ENCODE measurements around the gene SCN4A. TPM values are rescaled to one million over a fixed set of nuclear protein-coding genes. Genes with fewer than 3 reads are reported as not detected.
"Not testable (repeated sequence)": the region's sequence is repeated elsewhere in the genome, so short reads cannot be mapped to it uniquely, and the experiment has no call there.

Gene SCN4A
- polyA plus RNA-seq, 2 donors, result 0.01 to 0.08 TPM

DNA sequence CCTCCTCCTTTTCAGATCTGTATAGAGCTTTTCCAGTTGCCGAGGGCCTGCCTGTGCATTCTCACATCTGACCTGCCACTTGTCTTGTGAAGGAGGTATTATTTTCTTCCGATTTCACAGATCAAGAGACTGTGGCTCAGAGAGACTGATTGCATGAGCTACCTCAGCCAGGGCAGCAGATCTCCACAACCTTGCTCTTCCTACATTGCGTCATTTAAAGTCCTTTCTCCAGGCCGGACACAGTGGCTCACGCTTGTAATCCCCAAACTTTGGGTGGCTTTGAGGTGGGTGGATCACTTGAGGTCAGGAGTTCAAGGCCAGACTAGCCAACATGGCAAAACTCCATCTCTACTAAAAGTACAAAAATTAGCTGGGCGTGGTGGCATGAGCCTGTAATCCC lies 52.7 kb downstream of the SCN4A start:
- WGBS, 2 donors, result 78 to 80% methylated on average over 6 of the region's 6 CpGs
- not testable (repeated sequence) for H3K9me3 ChIP-seq (ENCODE audit: control insufficient read depth in 2 of 2, insufficient read depth in 1 of 2, low read depth in 1 of 2, low read length in 1 of 2); H3K4me1 ChIP-seq (ENCODE audit: control insufficient read depth in 2 of 2, insufficient read depth in 2 of 2, low read length in 1 of 2); H3K36me3 ChIP-seq (ENCODE audit: control insufficient read depth in 2 of 2, insufficient read depth in 2 of 2, low read length in 1 of 2); H3K27ac ChIP-seq (ENCODE audit: low read depth in 2 of 2, low read length in 1 of 2); H3K4me3 ChIP-seq (ENCODE audit: low read depth in 1 of 2, low read length in 2 of 2); H3K27me3 ChIP-seq (ENCODE audit: control insufficient read depth in 1 of 2, insufficient read depth in 2 of 2, low read length in 2 of 2)

DNA sequence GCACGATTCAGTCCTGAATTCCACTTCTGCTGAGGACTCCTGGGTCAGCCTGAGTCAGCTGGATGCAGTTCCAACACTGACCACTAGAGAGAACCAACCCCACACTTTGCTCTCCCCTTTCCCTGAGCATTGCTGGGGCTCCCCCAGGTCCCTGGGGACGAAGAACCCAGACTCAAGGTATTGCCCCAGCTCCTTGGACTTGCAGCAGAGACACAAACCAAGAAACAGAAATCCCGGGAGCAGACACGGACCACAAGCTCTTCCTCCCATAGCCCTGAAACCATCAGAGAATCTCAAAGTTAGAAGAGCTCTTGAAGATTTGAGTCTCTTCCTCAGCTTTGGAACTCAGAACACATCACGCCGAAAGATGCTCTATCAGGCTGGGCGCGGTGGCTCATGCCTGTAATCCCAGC lies 53.4 kb downstream of the SCN4A start:
- H3K9me3 ChIP-seq (ENCODE audit: control insufficient read depth in 2 of 2, insufficient read depth in 1 of 2, low read depth in 1 of 2, low read length in 1 of 2), result no peaks in the 10 kb centered on the region
- no peak overlapping the region for H3K27ac ChIP-seq (ENCODE audit: low read depth in 2 of 2, low read length in 1 of 2)
- WGBS, 2 donors, result 44 to 45% methylated on average over 8 of the region's 8 CpGs
- H3K4me1 ChIP-seq (ENCODE audit: control insufficient read depth in 2 of 2, insufficient read depth in 2 of 2, low read length in 1 of 2), result no peaks in the 10 kb centered on the region
- H3K36me3 ChIP-seq (ENCODE audit: control insufficient read depth in 2 of 2, insufficient read depth in 2 of 2, low read length in 1 of 2), result no peaks in the 10 kb centered on the region
- no peak overlapping the region for H3K4me3 ChIP-seq (ENCODE audit: low read depth in 1 of 2, low read length in 2 of 2)
- no peaks in the 10 kb centered on the region for H3K27me3 ChIP-seq (ENCODE audit: control insufficient read depth in 1 of 2, insufficient read depth in 2 of 2, low read length in 2 of 2)

DNA sequence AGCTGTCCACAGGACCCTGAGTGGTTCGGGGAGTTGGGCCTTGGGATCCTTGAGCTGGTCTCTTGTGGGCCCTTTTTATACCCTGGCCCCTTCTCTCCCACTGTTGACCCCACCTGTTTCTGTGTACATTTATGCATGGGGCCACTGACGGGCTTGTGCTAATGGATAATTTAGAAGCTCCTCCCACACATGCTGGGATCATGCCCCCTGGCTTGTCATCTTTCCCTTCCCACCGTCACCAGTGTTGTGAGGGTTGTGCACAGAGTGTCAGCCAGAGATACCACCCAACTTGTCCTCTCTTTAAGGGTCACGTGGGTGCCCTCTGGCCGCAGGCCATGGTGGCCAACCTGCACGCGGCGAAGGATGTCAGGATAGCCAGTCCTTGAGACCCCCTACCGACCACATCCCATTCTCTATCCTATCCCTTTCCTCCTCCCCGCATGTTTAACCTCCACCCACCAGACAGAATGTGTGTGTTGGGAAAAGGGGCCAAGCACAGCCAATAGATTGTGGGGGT lies 53.9 kb downstream of the SCN4A start, which contains the start of gene GH1:
Gene GH1 (minus strand): TSS at position 51 of the 517 bp plus-strand sequence. CDS start 63 bp downstream, outside the sequence.
- not testable (repeated sequence) for H3K9me3 ChIP-seq (ENCODE audit: control insufficient read depth in 2 of 2, insufficient read depth in 1 of 2, low read depth in 1 of 2, low read length in 1 of 2); H3K27me3 ChIP-seq (ENCODE audit: control insufficient read depth in 1 of 2, insufficient read depth in 2 of 2, low read length in 2 of 2); H3K4me3 ChIP-seq (ENCODE audit: low read depth in 1 of 2, low read length in 2 of 2); H3K27ac ChIP-seq (ENCODE audit: low read depth in 2 of 2, low read length in 1 of 2); H3K4me1 ChIP-seq (ENCODE audit: control insufficient read depth in 2 of 2, insufficient read depth in 2 of 2, low read length in 1 of 2); H3K36me3 ChIP-seq (ENCODE audit: control insufficient read depth in 2 of 2, insufficient read depth in 2 of 2, low read length in 1 of 2)
- 45 to 50% methylated on average over 10 of the region's 10 CpGs for WGBS, 2 donors

DNA sequence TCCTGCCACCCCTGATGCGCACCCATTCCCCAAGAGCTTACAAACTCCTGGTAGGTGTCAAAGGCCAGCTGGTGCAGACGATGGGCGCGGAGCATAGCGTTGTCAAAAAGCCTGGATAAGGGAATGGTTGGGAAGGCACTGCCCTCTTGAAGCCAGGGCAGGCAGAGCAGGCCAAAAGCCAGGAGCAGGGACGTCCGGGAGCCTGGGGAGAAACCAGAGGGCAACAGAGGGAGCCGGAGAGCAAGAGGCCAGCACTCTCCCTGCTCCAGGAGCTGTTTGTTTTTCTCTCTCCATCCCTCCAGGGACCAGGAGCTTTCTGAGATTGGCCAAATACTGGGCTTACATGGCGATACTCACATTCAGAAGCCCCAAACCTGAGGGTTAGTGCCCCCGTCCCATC lies 54.4 kb downstream of the SCN4A start:
- WGBS, 2 donors, result 54 to 60% methylated on average over 10 of the region's 10 CpGs
- Histone ChIP-seq H3K27me3 (ENCODE audit: control insufficient read depth in 1 of 2, insufficient read depth in 2 of 2, low read length in 2 of 2) (no peaks in the 10 kb centered on the region), H3K4me3 (ENCODE audit: low read depth in 1 of 2, low read length in 2 of 2) (no peak overlapping the region), H3K27ac (ENCODE audit: low read depth in 2 of 2, low read length in 1 of 2) (no peak overlapping the region), H3K36me3 (ENCODE audit: control insufficient read depth in 2 of 2, insufficient read depth in 2 of 2, low read length in 1 of 2) (no peaks in the 10 kb centered on the region), H3K4me1 (ENCODE audit: control insufficient read depth in 2 of 2, insufficient read depth in 2 of 2, low read length in 1 of 2) (no peaks in the 10 kb centered on the region), H3K9me3 (ENCODE audit: control insufficient read depth in 2 of 2, insufficient read depth in 1 of 2, low read depth in 1 of 2, low read length in 1 of 2) (no peaks in the 10 kb centered on the region)

DNA sequence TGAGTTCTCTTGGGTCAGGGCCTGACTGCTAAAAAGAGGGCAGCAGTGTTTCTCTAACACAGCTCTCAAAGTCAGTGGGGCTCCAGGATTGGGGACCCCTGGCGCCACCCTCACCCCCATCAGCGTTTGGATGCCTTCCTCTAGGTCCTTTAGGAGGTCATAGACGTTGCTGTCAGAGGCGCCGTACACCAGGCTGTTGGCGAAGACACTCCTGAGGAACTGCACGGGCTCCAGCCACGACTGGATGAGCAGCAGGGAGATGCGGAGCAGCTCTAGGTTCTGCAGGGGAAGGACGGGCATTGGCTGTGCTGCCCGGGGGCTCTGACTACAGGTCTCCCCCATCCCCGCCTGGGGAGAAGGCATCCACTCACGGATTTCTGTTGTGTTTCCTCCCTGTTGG lies 55.1 kb downstream of the SCN4A start:
- no peaks in the 10 kb centered on the region for H3K27me3 ChIP-seq (ENCODE audit: control insufficient read depth in 1 of 2, insufficient read depth in 2 of 2, low read length in 2 of 2)
- H3K27ac ChIP-seq (ENCODE audit: low read depth in 2 of 2, low read length in 1 of 2), result no peak overlapping the region
- 78 to 79% methylated on average over 13 of the region's 13 CpGs for WGBS, 2 donors
- H3K9me3 ChIP-seq (ENCODE audit: control insufficient read depth in 2 of 2, insufficient read depth in 1 of 2, low read depth in 1 of 2, low read length in 1 of 2), result no peaks in the 10 kb centered on the region
- H3K4me3 ChIP-seq (ENCODE audit: low read depth in 1 of 2, low read length in 2 of 2), result no peak overlapping the region
- H3K36me3 ChIP-seq (ENCODE audit: control insufficient read depth in 2 of 2, insufficient read depth in 2 of 2, low read length in 1 of 2), result no peaks in the 10 kb centered on the region
- no peaks in the 10 kb centered on the region for H3K4me1 ChIP-seq (ENCODE audit: control insufficient read depth in 2 of 2, insufficient read depth in 2 of 2, low read length in 1 of 2)

DNA sequence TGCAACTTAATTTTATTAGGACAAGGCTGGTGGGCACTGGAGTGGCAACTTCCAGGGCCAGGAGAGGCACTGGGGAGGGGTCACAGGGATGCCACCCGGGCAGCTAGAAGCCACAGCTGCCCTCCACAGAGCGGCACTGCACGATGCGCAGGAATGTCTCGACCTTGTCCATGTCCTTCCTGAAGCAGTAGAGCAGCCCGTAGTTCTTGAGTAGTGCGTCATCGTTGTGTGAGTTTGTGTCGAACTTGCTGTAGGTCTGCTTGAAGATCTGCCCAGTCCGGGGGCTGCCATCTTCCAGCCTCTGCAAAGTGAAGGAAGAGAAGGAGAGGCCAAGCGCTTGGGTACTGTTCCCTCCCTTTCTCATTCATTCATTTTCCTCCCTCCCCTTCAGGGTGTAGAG lies 55.5 kb downstream of the SCN4A start:
- not testable (repeated sequence) for H3K4me3 ChIP-seq (ENCODE audit: low read depth in 1 of 2, low read length in 2 of 2); H3K4me1 ChIP-seq (ENCODE audit: control insufficient read depth in 2 of 2, insufficient read depth in 2 of 2, low read length in 1 of 2); H3K36me3 ChIP-seq (ENCODE audit: control insufficient read depth in 2 of 2, insufficient read depth in 2 of 2, low read length in 1 of 2); H3K27me3 ChIP-seq (ENCODE audit: control insufficient read depth in 1 of 2, insufficient read depth in 2 of 2, low read length in 2 of 2); H3K27ac ChIP-seq (ENCODE audit: low read depth in 2 of 2, low read length in 1 of 2); H3K9me3 ChIP-seq (ENCODE audit: control insufficient read depth in 2 of 2, insufficient read depth in 1 of 2, low read depth in 1 of 2, low read length in 1 of 2)
- 79 to 86% methylated on average over 7 to 11 of the region's 11 CpGs for WGBS, 2 donors

DNA sequence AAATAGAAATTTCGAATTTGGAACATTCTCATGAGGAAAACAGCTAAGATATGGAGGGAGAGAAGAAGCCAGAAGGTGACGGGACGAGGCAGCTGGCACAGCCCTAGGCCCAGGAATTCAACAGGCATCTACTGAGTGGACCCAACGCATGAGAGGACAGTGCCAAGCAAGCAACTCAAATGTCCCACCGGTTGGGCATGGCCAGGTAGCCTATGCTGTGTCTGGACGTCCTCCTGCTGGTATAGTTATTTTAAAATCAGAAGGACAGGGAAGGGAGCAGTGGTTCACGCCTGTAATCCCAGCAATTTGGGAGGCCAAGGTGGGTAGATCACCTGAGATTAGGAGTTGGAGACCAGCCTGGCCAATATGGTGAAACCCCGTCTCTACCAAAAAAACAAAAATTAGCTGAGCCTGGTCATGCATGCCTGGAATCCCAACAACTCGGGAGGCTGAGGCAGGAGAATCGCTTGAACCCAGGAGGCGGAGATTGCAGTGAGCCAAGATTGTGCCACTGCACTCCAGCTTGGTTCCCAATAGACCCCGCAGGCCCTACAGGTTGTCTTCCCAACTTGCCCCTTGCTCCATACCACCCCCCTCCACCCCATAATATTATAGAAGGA lies 56.0 kb downstream of the SCN4A start:
- 81 to 83% methylated on average over 12 of the region's 12 CpGs for WGBS, 2 donors
- Histone ChIP-seq H3K4me3 (ENCODE audit: low read depth in 1 of 2, low read length in 2 of 2) (no peak overlapping the region), H3K27ac (ENCODE audit: low read depth in 2 of 2, low read length in 1 of 2) (no peak overlapping the region), H3K36me3 (ENCODE audit: control insufficient read depth in 2 of 2, insufficient read depth in 2 of 2, low read length in 1 of 2) (no peaks in the 10 kb centered on the region), H3K4me1 (ENCODE audit: control insufficient read depth in 2 of 2, insufficient read depth in 2 of 2, low read length in 1 of 2) (no peaks in the 10 kb centered on the region), H3K27me3 (ENCODE audit: control insufficient read depth in 1 of 2, insufficient read depth in 2 of 2, low read length in 2 of 2) (no peaks in the 10 kb centered on the region), H3K9me3 (ENCODE audit: control insufficient read depth in 2 of 2, insufficient read depth in 1 of 2, low read depth in 1 of 2, low read length in 1 of 2) (no peaks in the 10 kb centered on the region)

DNA sequence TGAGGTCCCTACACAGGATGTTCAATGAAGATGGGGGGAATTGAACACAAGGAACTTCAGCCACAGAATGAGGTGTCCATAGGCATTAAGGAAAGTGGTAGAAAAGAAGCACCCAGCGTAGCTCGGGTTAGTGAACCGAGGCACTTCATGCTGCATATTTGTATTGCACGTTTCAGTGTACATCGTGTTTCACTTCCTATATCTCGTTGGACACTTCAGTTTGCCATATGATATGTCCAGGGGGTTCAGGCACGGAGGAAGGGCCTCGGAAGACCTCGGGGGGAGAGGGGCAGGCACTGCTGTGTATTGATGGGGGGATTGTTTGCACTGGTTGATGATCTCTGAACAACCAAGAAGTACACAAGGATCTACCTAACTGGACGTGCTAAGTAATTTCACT lies 57.0 kb downstream of the SCN4A start:
- not testable (repeated sequence) for H3K4me3 ChIP-seq (ENCODE audit: low read depth in 1 of 2, low read length in 2 of 2); H3K4me1 ChIP-seq (ENCODE audit: control insufficient read depth in 2 of 2, insufficient read depth in 2 of 2, low read length in 1 of 2); H3K9me3 ChIP-seq (ENCODE audit: control insufficient read depth in 2 of 2, insufficient read depth in 1 of 2, low read depth in 1 of 2, low read length in 1 of 2); H3K36me3 ChIP-seq (ENCODE audit: control insufficient read depth in 2 of 2, insufficient read depth in 2 of 2, low read length in 1 of 2); H3K27me3 ChIP-seq (ENCODE audit: control insufficient read depth in 1 of 2, insufficient read depth in 2 of 2, low read length in 2 of 2); H3K27ac ChIP-seq (ENCODE audit: low read depth in 2 of 2, low read length in 1 of 2)
- 69 to 77% methylated on average over 10 of the region's 10 CpGs for WGBS, 2 donors

DNA sequence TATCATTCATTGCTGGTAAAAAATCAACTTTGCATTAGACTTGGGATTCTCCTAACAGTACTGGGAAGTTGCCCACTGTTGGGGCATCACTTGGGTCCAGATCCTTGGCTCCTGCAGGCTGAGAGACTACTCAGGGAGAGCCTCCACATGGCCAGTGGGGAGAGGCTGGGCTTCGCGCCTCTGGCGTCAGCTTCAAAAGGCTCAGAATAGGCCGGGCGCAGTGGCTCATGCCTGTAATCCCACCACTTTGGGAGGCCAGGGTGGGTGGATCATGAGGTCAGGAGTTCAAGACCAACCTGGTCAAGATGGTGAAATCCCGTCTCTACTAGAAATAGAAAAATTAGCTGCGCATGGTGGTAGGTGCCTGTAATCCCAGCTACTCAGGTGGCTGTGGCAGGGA lies 58.2 kb downstream of the SCN4A start:
- Histone ChIP-seq H3K4me3 (ENCODE audit: low read depth in 1 of 2, low read length in 2 of 2) (no peak overlapping the region), H3K9me3 (ENCODE audit: control insufficient read depth in 2 of 2, insufficient read depth in 1 of 2, low read depth in 1 of 2, low read length in 1 of 2) (no peaks in the 10 kb centered on the region), H3K36me3 (ENCODE audit: control insufficient read depth in 2 of 2, insufficient read depth in 2 of 2, low read length in 1 of 2) (no peaks in the 10 kb centered on the region), H3K27me3 (ENCODE audit: control insufficient read depth in 1 of 2, insufficient read depth in 2 of 2, low read length in 2 of 2) (no peaks in the 10 kb centered on the region), H3K4me1 (ENCODE audit: control insufficient read depth in 2 of 2, insufficient read depth in 2 of 2, low read length in 1 of 2) (no peaks in the 10 kb centered on the region), H3K27ac (ENCODE audit: low read depth in 2 of 2, low read length in 1 of 2) (no peak overlapping the region)
- WGBS, 2 donors, result 93 to 98% methylated on average over 7 of the region's 7 CpGs

DNA sequence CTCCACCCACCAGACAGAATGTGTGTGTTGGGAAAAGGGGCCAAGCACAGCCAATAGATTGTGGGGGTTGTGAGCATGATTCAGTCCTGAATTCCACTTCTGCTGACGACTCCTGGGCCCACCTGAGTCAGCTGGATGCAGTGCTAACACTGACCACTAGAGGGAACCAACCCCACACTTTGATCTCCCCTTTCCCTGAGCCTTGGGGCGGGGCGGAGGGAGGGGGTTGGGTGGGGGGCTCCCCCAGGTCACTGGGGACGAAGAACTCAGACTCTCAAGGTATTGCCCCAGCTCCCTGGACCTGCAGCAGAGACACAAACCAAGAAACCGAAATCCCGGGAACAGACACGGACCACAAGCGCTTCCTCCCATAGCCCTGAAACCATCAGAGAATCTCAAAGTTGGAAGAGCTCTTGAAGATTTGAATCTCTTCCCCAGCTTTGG lies 61.0 kb downstream of the SCN4A start:
- Histone ChIP-seq H3K36me3 (ENCODE audit: control insufficient read depth in 2 of 2, insufficient read depth in 2 of 2, low read length in 1 of 2) (no peaks in the 10 kb centered on the region), H3K9me3 (ENCODE audit: control insufficient read depth in 2 of 2, insufficient read depth in 1 of 2, low read depth in 1 of 2, low read length in 1 of 2) (no peaks in the 10 kb centered on the region), H3K4me1 (ENCODE audit: control insufficient read depth in 2 of 2, insufficient read depth in 2 of 2, low read length in 1 of 2) (no peaks in the 10 kb centered on the region), H3K27me3 (ENCODE audit: control insufficient read depth in 1 of 2, insufficient read depth in 2 of 2, low read length in 2 of 2) (no peaks in the 10 kb centered on the region), H3K4me3 (ENCODE audit: low read depth in 1 of 2, low read length in 2 of 2) (no peak overlapping the region), H3K27ac (ENCODE audit: low read depth in 2 of 2, low read length in 1 of 2) (no peak overlapping the region)
- 36 to 46% methylated on average over 7 to 8 of the region's 8 CpGs for WGBS, 2 donors

Data from esophagus (tissue), 2 donors.